GM10847 (cell line): ENCODE results near the gene IRF8.

Experiments used
- POLR2A ChIP-seq: IDR thresholded peaks from 2 replicates; pipeline ENCODE4 v1.6.1; 2011; ENCODE audit not compliant: insufficient read length; ENCODE audit errors: extremely low read depth

IRF8 gene

GRCh38 chr16:85862476-85863383 is 36.2 kb upstream of the IRF8 start:
- TF ChIP-seq POLR2A, result no peak

DNA sequence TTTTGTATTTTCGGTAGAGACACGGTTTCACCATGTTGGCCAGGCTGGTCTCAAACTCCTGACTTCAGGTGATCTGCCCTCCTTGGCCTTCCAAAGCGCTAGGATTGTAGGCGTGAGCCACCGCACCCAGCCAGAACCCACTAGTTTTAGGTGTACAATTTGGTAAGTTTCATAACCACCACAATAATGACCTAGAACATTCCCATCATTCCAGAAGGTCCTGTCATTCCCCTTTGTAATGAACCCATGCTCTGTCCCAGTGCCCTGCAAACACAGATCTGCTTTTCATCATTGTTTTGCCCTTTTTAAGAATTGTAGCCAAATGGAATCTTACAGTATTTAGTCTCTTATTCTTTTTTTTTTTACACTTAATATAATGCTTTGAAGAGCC is 35.6 kb upstream of the IRF8 start:
- no peak for TF ChIP-seq POLR2A

DNA sequence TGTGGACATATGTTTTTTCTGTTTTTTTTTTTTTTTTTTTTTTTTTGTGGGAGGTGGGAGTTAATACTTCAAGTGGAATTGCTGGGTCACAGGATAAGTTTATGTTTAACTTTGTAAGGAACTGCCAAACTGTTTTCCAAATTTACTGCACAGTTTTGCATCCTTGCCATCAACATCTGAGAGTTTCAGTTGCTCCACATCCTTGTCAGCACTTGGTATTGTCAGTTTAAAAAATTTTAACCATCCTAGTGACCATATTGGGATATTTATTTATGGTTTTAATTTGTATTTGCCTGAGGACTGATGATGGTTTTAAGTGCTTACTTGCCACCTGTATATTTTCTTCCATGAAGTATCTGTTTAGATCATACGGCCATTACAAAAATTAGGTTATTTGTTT is 34.0 kb upstream of the IRF8 start:
- no peak for TF ChIP-seq POLR2A

- TF ChIP-seq POLR2A, result no peak
Measured at GRCh38 chr16:85867189-85867588, 31.8 kb upstream of the IRF8 start.

DNA sequence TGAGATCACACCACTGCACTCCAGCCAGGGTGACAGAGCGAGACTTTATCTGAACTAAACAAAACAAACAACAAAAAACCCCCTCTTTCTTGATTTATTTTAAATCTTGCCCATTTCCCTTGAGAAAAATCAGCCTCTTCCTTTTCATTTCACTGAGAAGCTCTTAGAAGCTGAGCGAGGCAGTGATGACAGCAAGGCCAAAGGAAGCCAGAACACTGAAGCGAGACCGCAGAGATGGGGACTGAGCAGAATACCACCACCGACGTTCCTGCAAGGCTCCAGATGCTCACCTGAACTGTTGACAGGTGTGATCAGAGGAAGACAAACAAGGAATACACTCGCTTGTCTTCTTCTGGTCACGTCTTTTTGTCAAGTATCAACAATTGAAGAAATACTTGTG is 30.5 kb upstream of the IRF8 start:
- no peak for TF ChIP-seq POLR2A

GRCh38 chr16:85869206-85869605 is 29.8 kb upstream of the IRF8 start:
- TF ChIP-seq POLR2A, result no peak

DNA sequence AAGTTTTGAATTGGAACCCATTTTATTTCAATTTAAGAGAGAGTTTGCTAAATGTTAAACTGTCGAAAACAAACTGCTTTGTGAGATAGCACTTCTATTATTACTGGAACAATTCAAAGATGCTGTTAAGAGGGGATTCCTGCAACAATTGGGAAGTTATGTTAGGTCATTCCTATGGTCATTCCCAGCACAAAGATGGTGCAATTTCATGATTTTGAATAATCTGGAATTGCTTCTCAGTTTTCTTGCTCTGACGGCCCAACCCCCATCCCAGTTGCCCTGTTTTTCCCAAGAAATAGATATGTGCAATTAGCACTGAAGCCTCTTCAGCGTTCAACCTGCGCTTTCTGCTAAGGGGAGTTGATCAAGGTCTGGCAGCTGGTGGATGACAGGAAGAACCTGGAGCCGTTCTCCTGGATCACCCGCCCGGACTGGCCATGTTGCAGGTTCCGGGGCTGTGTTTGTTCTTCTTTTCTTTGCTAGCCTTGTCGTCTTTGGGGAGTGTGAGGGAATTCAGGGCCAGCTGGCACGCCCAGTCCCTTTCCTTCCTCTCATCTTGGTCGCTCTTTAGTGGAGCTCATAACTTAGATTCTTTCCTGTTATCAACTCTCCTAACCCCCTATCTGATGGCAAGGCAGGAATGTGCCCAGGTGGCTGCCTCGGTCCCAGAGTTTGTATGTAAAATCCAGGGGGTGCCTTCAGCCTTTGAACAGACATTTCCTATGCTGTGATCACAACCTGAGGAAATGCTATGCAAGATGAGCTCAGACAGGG is 29.0 kb upstream of the IRF8 start:
- TF ChIP-seq POLR2A, result no peak

DNA sequence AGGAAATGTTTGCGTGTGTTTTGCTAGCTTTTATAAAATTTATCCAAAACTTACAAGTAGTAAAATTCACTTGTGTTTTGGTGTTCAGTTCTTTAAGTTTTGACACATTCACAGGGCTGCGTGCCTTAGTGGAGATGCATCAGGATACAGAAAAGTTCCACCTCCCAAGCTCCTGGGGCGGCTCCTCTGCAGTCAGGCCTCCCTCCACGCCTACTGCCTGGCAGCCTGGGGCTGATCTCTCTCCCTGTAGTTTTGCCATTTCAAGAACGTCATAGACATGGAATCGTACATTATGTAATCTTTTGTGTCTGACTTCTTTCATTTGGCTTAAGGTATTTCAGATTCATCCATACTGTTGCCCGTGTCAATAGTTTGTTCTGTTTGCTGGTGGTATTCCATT is 27.2 kb upstream of the IRF8 start:
- no peak for TF ChIP-seq POLR2A

- TF ChIP-seq POLR2A, result no peak
Measured at GRCh38 chr16:85872734-85873133, 26.2 kb upstream of the IRF8 start.

DNA sequence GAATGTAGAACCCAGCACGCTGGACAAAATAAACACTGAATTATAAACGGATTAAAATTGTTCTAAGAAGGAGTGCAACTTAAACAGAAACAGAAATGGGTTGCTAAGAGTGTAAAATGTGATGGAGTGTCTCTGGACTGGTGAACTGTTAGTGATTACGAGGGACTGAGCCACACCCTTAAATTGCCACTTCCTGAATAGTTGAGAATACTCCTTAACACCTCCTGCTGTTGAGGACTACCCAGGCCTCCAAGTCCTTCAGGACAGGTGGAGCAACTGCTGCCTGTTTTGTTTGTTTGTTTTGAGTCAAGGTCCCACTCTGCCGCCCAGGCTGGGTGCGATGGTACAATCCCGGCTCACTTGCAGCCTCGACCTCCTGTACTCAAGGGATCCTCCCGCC is 25.8 kb upstream of the IRF8 start:
- no peak for TF ChIP-seq POLR2A

DNA sequence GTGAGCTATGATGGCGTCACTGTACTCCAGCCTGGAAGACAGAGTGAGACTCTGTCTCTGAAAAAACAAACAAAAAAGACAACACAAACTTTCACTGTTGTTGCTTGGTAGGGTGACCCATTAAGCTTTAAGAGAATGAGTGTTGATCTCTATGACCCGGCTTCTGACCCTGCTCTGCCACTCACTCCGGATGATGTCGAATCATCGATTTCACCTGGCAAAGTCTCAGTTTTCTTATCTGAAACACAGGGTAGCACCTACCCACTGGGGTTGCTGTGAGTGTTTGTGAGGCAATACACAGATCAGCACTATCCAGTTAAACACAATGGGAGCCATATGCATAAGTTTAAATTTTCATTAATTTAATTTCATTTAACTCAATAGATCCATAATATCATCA is 20.6 kb upstream of the IRF8 start:
- no peak for TF ChIP-seq POLR2A

- TF ChIP-seq POLR2A, result no peak
Measured at GRCh38 chr16:85878875-85879274, 20.1 kb upstream of the IRF8 start.

DNA sequence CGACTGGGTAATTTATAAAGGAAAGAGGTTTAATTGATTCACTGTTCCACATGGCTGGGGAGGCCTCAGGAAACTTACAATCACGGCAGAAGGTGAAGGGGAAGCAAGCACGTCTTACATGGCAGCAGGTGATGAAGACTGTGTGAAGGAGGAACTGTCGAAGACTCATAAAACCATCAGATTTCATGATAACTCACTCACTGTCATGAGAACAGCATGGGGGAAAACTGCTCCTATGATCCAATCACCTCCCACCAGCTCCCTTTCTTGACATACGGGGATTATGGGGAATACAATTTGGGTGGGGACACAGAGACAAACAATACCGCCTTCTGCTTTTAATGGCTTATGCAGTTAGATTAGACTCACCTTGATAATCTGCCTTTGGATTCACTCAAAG is 19.4 kb upstream of the IRF8 start:
- TF ChIP-seq POLR2A, result no peak

GRCh38 chr16:85879975-85880831 is 18.8 kb upstream of the IRF8 start:
- no peak for TF ChIP-seq POLR2A

GRCh38 chr16:85880861-85881260 is 18.1 kb upstream of the IRF8 start:
- TF ChIP-seq POLR2A, result no peak
